M059J (cell line): Measurements from ENCODE around the gene DCP2. TPM values are rescaled to one million over a fixed set of nuclear protein-coding genes. Genes with fewer than 3 reads are reported as not detected.

Experiments
- DNase-seq: peaks from one replicate; pipeline ENCODE4 v3.0.0-alpha.2; 2012; ENCODE audit warnings: low read depth
- total RNA-seq: library from RNA; depleted of rRNA; stranded (reverse); fragments of >200 nt; shearing (Covaris generic); gene quantifications from 2 replicates; pipeline ENCODE4 v1.2.3, GENCODE V29; 2014; rRNA removed

The DCP2 gene
- total RNA-seq, 1 experiment from 2014 or later: 27.8 TPM

DNA sequence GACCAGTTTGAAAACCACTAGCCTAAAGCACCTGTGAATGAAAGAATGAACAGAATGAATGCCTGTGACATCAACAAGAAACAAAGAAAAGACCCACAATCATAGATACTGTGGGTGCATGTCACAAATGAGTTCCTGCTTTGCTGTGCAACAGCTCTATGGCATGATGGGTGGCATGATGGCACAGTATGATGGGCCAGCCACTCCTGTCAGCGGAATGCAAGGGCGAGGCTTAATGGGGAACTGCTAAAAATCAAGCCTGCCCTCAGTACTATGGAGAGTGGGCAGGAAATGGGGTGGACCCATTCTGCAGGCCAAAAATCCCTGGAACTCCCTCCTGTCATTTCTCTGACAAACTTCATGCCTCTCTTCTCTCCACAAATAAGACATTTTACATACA, 89.0 kb downstream of the DCP2 start:
- DNase-seq: no peak

DNA sequence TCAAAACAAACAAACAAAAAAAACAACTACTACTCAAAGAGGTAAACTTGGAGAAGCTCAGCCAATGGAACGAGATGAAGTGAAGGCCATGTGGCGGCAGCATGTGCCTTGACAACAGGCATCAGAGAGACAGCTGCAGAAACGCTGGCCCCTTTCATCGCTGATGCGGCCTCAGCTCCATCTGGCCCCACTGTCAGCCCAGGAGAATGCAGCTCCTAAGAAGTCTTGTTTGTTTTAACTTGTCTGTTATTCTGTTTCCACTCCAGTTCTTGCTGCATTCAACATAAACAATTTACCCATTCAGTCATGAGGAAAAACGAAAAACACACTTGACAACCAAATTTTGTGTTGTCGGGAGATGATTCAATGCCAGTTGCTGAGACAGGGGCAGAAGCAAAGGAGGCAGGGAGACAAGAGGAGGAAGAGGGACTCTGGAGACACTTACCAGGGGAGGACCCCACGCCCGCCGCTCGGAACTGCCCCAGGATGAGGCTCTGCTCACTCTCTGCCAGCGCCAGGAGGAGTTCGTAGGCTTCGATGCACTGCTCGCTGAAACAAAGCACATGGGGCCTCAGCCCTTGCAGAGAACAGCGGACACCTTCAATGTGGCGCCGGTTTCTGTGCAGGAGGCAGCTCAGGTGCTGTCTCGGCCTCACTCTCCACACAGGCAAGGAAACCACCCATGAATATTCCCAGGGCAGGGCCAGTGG, 91.2 kb downstream of the DCP2 start:
- DNase-seq: no peak

DNA sequence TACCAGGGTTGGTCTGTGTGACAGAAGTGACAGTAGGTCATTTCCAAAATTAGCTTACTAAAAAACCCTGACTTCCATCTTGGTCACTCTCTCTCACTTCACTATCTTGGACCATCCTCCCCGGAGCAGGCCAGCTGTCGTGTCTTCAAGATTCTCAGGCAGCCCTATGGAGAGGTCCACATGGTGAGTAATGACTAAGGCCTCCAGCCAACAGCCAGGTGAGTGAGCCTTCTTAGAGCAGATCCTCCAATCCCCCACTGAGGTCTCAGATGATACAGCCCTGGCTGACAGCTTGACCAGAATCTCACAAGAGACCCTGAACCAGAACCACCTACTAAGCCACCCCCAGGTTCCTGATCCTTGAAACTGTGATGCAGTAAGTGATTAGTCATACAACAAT, 92.0 kb downstream of the DCP2 start:
- DNase-seq: no peak

Other genes starting within 250 kb of the DCP2 start
- 18.7 and 28.1 TPM in 2 replicates for gene APC, start 238.9 kb upstream of the DCP2 start, total RNA-seq
- 110 and 166 TPM in 2 replicates for gene SRP19, start 115.5 kb upstream of the DCP2 start, total RNA-seq
- gene REEP5, start 54.6 kb upstream of the DCP2 start, total RNA-seq: 37.3 and 38.5 TPM in 2 replicates